Measurements from ENCODE around the gene RASSF3.

- TF ChIP-seq CTCF (conservative IDR thresholded peaks at IDR 0.05), result no peak
- no peak for TF ChIP-seq ZFX (IDR thresholded peaks at IDR 0.05)
These were observed 77.9 kb downstream of the RASSF3 start for GRCh38 chr12:64688219-64688618.
